ENCODE results near the gene SMIM3. TPM values are rescaled to one million over a fixed set of nuclear protein-coding genes. Genes with fewer than 3 reads are reported as not detected.

SMIM3 gene
- total RNA-seq, 1 experiment from 2014 or later, result 175 TPM

DNA sequence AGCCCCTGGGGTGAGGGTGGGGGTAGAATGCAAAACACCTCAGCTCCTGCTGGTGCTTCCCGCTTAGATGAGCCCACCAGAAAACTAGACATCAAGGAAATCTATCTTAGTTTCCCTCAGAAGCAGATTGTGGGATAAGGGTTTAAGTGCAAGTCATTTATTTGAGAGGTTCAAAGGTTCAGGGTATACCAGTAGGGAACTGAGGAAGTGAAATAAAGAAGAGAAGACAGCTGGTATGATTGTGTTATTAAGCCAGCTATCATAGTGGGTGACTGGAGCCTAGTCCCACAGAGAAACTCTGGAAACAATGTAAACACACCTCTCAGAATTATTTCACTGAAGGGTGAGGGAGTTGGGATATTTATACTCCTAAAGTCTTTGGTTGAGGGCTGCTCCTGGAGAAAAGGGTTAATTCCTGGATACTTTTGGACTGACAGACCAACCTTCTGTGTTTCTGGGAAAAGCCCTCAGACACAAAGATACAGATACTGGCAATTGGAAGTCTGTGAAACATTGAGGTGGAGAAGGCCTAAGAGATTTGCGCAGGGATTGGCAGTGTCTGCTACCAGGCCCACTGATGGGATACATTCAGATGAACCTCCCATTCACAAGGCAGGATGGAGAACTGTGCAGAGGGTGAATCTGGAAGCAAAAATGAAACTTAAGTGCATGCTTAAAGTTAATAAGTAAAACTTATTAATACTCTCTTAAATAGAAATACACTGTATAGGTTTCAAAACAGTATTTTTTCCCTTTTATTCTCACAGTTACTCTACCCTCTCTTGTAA, 13.4 kb upstream of the SMIM3 start:
- DNase-seq (ENCODE audit: low read depth), result no peak

DNA sequence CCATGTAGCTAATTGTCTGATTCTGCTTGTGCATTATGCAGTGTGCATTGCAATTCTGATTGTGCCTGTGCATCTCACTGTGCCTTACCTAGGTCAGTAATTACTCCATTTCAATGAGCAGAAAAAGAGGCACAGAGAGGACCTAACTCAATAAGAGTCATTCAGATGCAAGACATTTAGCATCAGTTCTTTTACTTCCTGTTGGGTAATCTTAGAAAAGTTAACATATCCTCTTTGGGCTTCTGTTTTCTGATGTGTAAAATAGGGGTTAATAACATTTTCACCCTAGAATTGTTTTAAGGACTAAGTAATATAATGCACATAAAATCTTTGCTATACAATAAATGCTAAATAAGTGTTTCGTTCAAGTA, 12.8 kb upstream of the SMIM3 start:
- DNase-seq (ENCODE audit: low read depth), result no peak

DNA sequence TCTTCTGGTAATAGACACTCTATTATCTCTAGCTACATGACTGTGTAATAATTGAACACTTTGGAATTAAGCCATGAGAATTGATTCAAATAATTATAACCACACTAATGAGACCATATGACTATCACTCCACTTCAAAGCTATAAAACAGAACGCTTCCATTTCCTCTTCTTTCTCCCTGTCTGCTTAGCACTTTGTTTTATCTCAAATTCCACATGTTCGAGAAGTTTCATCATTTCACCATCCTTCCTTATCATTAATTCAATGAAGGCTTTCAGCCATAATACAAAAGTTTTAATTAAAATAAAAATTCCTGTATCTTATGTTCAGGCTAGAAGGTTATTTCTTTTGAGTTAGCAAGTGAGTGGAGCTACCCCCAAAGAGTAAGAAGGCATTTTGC, 12.3 kb upstream of the SMIM3 start:
- no peak for DNase-seq (ENCODE audit: low read depth)

GRCh38 chr5:150771034-150771795, 7.3 kb upstream of the SMIM3 start:
- no peak for DNase-seq (ENCODE audit: low read depth)

DNA sequence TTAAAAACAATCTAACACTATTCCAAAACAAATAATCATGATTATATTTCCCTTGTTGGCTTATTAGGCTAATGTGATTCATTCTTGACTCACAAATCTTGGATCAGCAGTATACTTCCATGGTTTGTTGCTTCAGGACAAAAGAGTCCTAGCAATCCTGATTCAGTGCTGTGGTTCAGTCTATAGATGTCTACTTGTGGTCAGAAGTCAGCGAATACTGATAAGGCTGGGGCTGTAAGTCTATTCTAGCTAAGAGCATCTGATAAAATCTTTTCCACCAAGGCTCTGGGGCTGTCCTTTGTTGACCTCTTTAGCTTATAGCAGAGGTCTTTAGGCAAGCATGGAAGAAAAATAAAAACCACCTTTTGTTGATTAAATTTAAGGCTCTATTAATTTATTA, 4.4 kb upstream of the SMIM3 start:
- DNase-seq (ENCODE audit: low read depth), result peak; percentile 92

DNA sequence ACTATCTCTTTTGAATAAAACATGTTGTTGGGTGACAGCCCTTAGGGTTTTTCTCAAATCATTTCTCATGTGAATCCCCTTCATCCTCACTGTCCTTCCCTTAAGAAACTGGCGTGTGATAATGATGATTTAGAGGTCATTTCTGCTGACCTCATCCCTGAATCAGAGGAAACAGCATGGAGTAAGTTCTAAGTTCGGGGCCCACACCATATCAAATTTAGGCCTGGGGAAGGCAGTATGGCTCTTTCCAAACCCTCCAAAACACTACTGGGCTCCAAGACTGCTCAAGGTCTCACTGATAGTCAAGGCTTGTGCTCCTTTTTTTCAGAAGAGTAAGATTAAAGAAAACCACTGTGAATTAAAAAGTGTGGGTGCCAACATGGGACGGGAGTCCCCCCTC, 872 bp upstream of the SMIM3 start:
- peak; percentile 31 for DNase-seq (ENCODE audit: low read depth)

DNA sequence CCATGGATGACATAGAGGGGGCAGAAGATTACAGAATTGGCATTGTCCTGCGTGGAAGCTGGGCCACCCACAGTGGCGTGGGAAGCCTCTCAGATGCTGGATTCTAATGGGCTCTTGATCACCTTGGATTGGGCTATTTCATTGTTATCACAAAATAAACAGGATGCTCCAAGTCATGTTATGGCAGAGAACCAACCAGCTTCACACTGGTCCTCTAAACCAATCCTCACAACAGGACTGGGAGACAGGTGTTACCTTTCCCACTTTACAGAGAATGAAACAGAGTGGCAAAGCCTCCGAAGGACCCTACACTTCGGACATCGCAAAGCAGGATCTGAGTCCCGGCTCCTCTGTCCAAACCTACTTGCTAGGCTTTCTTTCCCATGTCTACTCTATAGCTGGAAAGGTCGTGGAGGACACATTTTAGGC, 455 bp upstream of the SMIM3 start:
- peak; percentile 47 for DNase-seq (ENCODE audit: low read depth)

GRCh38 chr5:150779397-150780186, 1.0 kb downstream of the SMIM3 start:
- DNase-seq (ENCODE audit: low read depth), result peak; percentile 81

GRCh38 chr5:150780187-150780692, 1.7 kb downstream of the SMIM3 start:
- DNase-seq (ENCODE audit: low read depth), result peak; percentile 92

DNA sequence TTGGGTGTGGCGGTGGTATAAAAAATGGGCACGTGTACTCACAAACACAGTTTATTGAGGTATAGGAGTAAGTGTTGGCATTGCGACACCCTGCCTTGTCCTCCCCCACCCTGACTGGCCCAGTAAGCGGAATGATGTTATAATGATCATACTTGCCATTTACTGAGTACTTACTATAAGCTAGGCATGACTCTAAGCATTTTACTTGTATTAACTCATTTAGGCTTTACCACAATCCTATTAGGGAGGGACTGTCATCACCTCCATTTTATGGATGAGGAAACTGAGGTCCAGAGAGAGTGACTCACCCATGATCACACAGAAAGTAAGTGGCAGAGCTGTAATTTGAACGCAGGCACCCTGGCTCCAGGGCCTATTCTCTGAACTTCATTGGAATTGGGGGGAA, 2.3 kb downstream of the SMIM3 start:
- peak; percentile 68 for DNase-seq (ENCODE audit: low read depth)

DNA sequence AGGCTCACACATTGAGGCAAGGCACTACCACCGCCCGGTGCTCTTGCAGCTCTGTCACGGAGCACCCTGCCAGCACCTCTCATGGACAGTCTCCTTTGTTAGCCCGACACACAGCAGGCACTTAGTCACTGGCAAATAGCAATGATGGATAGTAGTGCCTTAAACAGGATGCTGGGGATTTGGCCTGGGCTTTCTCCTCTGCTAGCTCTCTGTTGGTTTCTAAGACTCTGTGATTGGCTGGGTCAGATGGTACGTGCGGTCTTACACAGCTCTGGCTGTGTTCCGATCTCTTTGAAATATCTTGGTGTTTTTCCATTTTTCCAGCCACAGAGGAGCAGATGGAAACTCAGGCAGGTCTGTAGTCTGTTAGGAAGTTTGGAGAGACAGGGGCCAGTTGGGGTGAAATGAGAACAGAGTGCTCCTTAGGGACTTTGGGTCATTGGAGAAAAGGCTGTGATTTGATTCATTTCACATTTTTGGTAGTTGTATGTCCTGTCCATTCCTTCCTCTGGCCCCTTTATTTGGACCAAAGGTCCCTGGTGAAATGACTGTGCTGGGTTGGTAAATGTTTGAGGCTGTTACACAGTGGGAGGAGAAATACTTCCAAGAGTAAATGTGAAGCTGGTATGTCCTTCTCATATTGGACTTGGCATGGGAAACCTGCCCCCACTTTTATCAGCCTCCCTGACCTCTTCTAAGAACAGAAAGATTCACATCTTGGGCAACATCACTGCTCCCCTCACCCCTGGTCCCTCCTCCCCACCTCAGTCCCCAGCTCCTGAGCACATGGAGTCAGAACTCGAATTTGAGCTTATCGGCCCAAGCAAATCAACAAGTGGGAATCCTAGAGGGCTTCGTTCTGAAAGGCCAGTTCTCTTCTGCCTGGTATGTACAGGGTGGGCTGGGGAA, 3.4 kb downstream of the SMIM3 start:
- peak; percentile 98 for DNase-seq (ENCODE audit: low read depth)

DNA sequence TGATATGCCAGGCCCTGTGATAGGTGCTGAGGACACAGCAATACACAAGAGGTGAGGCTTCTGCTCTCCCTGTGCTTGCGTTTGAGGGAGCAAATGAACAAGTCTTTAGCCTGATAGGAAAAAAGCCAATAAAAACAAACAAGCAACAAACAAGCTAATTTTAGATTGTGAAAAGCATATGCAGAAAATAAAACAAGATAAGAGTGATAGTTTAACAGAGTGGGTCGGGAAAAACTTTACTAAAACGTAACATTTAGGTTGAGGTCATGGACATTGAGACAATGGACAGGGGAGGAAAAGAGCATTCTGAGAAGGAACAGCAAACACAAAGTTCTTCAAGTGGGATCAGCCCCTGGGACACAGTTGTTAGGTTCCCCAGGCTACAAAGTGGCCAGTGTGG, 4.3 kb downstream of the SMIM3 start:
- no peak for DNase-seq (ENCODE audit: low read depth)

- peak; percentile 98 for DNase-seq (ENCODE audit: low read depth)
These were observed 4.9 kb downstream of the SMIM3 start for GRCh38 chr5:150783422-150783928.

DNA sequence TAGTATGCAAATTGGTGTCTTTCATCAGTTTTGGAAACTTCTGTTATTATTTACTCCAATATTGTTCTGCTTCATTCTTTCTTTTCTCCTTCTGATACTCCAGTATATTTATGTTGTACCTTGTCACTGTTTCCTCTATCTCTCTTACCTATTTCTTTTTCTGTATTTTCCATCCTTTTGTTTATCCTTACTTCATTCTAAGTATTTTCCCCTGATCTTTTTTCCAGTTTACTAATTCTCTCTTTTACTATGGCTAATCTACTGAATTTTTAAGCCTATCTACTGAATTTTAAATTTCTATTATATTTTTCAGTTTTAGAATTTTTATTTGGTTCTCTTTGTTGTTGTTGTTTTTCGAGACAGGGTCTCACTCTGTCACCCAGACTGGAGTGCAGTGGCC, 7.4 kb downstream of the SMIM3 start:
- DNase-seq (ENCODE audit: low read depth), result no peak

- no peak for DNase-seq (ENCODE audit: low read depth)
These were observed 8.3 kb downstream of the SMIM3 start for GRCh38 chr5:150786876-150787275.

DNA sequence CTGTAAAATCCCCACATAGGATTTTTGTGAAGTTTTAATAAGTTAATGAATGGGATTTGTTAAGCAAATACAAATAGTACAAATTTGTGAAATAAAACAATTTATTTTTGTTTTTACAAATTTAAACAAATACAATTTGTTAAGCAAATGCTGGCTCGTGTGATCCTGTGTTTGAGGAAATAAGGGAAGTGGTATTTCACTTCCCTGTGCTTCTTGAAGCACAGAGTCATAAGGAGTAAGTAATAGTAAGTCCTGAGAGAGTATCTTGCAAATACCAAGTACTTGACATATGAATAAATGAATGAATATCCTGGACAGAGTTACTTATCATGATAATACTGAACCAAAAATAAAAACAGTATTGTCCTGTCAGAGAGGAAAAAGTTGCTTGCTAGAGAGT, 9.1 kb downstream of the SMIM3 start:
- DNase-seq (ENCODE audit: low read depth), result no peak

DNA sequence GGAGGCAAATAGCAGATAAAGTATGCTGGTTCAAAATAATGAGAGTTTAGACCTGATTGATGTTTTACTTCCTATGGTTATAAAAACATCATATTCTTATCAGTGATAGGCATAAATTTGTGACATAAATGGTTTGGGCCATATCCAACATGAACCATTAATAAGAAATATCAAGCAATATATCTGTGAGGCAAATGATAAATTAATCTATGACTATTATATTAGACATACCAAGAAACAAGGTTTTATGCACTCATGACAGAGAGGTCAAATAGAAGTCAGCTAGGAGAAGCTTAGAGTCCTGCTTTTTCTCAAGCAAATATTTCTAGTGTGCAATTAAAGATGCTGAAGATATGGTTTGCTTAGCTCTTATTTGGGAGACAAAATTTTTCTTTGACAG, 10.4 kb downstream of the SMIM3 start:
- no peak for DNase-seq (ENCODE audit: low read depth)

DNA sequence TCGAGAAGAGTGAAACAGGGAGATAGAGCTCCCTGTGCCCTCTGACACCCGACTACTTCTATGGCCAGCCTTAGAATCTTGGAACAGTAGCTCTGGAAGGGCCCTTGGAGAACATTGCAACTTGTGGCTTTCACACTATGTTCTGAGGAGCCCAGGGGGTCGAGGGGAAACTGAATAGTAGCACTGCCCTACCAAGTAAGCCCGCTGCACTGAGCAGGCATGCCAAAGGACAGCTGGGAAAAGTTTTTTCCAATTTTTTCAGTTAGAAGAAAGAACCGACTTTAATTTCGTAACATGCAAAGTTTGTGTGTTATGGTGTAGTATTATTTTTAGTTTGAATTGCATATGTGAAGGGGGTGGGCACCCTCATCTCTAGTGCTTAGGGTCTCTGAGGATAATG, 10.9 kb downstream of the SMIM3 start:
- no peak for DNase-seq (ENCODE audit: low read depth)

GRCh38 chr5:150789943-150790611, 11.5 kb downstream of the SMIM3 start:
- DNase-seq (ENCODE audit: low read depth), result peak; percentile 99

- DNase-seq (ENCODE audit: low read depth), result no peak
These were observed 13.0 kb downstream of the SMIM3 start for GRCh38 chr5:150791536-150791935.
